ENCODE measurements around the gene WFIKKN2. TPM values are rescaled to one million over a fixed set of nuclear protein-coding genes. Genes with fewer than 3 reads are reported as not detected.
"Not testable (repeated sequence)": the region's sequence is repeated elsewhere in the genome, so short reads cannot be mapped to it uniquely, and the experiment has no call there.

WFIKKN2 gene, protein sequence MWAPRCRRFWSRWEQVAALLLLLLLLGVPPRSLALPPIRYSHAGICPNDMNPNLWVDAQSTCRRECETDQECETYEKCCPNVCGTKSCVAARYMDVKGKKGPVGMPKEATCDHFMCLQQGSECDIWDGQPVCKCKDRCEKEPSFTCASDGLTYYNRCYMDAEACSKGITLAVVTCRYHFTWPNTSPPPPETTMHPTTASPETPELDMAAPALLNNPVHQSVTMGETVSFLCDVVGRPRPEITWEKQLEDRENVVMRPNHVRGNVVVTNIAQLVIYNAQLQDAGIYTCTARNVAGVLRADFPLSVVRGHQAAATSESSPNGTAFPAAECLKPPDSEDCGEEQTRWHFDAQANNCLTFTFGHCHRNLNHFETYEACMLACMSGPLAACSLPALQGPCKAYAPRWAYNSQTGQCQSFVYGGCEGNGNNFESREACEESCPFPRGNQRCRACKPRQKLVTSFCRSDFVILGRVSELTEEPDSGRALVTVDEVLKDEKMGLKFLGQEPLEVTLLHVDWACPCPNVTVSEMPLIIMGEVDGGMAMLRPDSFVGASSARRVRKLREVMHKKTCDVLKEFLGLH
- not detected for total RNA-seq

DNA sequence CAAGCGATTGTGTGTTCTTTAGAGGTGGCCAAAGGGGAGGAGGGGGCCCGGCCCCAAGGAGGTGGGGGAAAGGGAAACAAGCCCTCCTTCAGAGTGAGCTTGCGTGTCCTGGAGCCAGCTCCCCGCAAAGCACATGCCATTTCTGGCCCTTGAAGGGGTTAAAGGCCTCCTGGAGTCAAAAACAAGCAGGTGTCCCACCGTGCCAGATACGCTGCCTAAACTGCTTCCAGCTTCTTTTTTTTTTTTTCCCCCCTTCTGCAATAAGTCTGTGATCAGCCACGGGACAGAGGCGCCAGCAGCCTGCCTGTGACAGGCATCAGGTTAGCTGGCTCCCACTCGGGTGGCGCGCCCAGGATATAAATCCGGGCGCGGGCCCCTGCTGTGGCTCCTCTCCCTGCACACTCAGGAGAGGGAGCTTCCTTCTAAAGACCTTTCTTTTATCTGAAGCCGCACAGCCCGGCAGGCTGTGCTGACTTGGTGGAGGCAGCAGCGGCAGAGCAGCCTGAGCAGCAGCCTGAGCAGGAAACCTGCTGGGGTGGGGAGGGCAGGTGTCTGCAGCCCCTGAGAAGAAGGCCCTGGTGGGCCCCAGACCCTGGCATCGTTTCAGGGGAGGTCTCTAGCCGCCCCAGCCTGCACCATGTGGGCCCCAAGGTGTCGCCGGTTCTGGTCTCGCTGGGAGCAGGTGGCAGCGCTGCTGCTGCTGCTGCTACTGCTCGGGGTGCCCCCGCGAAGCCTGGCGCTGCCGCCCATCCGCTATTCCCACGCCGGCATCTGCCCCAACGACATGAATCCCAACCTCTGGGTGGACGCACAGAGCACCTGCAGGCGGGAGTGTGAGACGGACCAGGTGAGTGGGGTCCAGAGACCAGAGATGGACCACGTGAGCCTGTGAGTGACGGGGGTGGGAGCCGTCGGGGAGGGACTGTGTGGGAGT, at the start of gene WFIKKN2:
Gene WFIKKN2, plus strand, starts transcription at position 286 of the 934 bp plus-strand sequence. Its CDS starts 352 bp downstream, at position 638.
- DNase-seq (ENCODE audit: low spot score in 2 of 2) (peak in 1 of 2 donors; percentile 46), ATAC-seq (peak in 1 of 2 donors; percentile 16)
- no peaks in the 10 kb centered on the region for H3K9me3 Mint-ChIP-seq
- no peak within 1 kb of the TSS for H3K27ac Mint-ChIP-seq
- H3K36me3 Mint-ChIP-seq = no peaks in the 10 kb centered on the region

DNA sequence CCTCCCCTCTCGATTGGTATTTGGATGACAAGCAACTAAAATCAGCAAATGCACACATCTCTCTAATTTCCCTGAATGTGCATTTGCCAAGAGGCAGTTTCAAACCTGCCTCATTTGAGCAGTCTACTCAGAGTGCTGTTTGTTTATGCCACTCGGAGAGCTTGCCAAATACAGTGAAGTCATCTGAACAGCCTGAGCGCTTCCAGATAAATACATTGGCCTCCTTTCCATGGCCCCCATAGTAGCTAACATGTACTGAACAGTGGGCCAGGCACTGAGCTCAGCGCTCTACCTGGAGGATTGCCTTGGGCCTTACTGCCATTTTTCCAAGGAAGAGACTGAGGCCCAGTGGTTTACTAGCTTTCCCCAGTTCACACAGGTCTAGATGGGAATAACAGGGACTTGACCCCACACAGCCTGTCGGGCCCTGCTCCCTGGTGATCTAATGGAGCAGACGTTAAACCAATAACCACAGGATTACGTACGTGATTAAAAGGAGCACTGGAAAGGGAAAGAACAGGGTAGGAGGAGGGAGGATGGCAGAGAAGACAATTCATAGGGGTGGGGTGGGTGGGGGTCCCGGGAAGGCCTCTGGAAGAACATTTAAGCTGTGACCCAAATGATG, 49.3 kb upstream of the WFIKKN2 start:
- DNase-seq (ENCODE audit: low spot score in 2 of 2) = no peak
- no peaks in the 10 kb centered on the region for H3K9me3 Mint-ChIP-seq
- no peaks in the 10 kb centered on the region for H3K36me3 Mint-ChIP-seq
- H3K27ac Mint-ChIP-seq = no peak overlapping the region
- no peak for ATAC-seq

DNA sequence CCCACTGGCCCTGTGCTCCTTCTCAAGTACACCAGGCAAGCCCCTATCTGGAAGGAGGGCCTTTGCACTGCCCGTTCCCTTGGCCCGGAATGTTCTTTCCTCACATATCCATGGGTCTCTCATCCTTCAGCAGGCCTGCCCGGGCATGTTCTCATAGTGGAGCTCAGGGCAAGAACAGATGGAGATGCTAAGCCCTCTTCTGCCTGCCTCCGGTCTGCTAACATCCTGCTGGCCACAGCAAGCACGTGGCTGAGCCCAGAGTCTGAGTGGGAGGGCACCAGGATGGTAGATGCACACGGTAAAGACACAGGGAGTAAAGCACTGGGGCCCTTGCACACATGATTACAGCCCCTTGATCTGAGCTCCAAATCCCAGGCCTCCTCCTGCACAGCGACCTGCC, 48.3 kb upstream of the WFIKKN2 start:
- Mint-ChIP-seq H3K36me3 (no peaks in the 10 kb centered on the region), H3K9me3 (no peaks in the 10 kb centered on the region), H3K27ac (no peak overlapping the region)
- DNase-seq (ENCODE audit: low spot score in 2 of 2) = no peak
- no peak for ATAC-seq

DNA sequence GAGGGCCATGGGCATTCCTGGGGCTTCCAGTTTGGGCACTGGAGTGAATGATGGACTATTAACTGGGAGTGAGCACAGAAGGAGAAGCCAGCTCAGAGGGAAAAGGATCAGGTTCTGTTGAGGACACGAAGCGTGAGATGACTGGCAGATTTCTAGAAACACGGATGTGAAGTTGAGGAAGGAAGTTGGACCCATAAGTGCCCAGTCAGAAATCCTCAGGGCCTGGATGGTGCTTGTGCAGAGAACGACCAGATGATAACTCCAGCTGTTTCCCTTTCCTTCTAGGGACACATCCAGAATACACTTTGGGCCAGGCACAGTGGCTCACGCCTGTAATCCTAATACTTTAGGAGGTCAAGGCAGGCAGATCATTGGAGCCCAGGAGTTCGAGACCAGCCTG, 44.8 kb upstream of the WFIKKN2 start:
- ATAC-seq = no peak
- no peaks in the 10 kb centered on the region for H3K36me3 Mint-ChIP-seq
- H3K27ac Mint-ChIP-seq = peak overlapping the region in 1 of 2 donors; percentile 62
- no peak for DNase-seq (ENCODE audit: low spot score in 2 of 2)
- no peaks in the 10 kb centered on the region for H3K9me3 Mint-ChIP-seq

DNA sequence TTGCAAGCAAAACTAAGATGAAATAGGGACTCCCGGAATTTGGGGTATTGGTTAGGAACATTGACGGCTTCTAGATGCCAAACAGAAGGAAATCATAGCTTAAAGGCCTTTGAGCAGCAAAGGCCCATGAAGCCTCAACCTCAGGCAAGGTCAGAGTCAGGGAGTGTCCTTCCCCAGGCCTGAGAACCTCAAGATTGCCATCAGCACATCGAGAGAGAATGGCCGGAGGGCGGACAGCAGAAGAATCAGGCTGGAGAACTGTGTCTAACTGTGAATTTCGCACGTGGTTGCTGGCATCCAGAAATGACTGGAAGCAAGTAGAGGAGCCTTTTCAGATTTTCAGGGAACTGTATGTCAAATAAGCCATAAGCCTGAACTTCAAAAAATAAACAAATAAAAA, 43.3 kb upstream of the WFIKKN2 start:
- Mint-ChIP-seq H3K27ac (no peak overlapping the region), H3K9me3 (no peaks in the 10 kb centered on the region), H3K36me3 (no peaks in the 10 kb centered on the region)
- no peak for DNase-seq (ENCODE audit: low spot score in 2 of 2)
- ATAC-seq = no peak

DNA sequence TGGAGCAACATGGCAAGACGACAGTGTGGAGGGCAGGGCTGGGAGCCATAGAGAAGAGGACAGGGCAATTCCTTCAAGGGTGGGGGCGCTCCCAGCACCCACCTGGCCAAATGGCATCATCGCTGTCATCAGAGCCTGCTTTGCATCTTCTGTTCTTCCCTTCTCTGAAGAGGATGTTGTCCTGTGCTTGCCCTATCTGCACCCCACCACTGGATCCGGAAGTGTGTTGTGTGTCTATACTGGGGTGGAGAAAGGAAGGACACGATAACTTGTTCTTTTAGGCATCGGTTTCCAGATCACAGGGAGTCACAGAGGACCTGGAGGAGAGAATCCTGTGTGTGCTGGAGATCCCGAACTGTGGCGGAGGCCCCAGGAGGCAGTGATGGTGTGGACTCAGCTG, 42.4 kb upstream of the WFIKKN2 start:
- no peaks in the 10 kb centered on the region for H3K36me3 Mint-ChIP-seq
- H3K9me3 Mint-ChIP-seq = no peaks in the 10 kb centered on the region
- no peak overlapping the region for H3K27ac Mint-ChIP-seq
- DNase-seq (ENCODE audit: low spot score in 2 of 2) (no peak), ATAC-seq (no peak)

DNA sequence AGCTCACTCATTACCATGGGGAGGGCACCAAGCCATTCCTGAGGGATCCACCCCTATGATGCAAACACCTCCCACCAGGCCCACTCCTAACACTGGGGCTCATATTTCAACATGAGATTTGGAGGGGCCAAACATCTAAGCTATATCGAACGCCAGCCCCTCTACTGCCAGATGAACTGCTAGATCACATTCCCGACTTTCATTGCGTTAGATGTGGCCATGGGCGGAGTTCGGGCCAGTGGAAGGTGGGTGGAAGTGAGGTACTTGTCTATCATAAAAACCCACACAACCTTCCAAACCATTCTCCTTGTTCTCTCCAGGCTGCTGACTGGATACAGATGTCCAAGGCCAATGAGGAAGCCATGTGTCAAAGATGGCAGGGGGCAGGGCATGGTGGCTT, 41.0 kb upstream of the WFIKKN2 start:
- Mint-ChIP-seq H3K36me3 (no peaks in the 10 kb centered on the region), H3K9me3 (no peaks in the 10 kb centered on the region), H3K27ac (no peak overlapping the region)
- no peak for ATAC-seq
- DNase-seq (ENCODE audit: low spot score in 2 of 2) = no peak

DNA sequence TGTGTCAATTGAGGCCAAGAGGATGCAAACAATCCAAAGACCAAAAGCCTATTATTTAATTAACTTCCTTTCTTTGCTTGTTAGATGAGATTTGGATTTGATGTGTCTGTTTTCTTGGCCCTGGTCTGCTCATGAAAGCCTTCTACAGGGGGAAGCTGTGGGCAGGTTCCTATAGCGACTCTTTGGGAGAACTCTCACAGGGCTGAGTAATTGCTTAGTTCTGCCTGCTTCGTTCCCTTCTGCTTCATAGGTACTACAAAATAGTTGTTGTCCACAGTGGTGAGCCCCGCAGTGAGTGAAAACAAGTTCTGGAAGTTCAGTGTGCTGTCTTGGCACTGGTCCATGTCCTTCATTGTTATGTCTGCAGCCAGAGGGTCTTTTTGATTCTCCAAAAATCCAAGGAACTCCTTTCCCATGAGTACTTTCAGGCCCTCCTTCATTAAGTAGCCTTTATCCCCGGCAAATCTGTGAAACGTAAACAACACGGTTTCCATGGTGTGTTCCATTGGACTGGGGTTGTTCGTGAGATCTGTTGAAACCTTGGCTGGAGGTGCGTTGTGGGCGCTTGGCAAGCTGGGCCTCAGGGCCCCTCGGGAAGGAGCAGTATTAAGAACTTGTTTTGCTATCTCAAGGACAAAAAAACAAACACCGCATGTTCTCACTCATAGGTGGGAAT, 38.1 kb upstream of the WFIKKN2 start:
- no peak overlapping the region for H3K27ac Mint-ChIP-seq
- no peaks in the 10 kb centered on the region for H3K9me3 Mint-ChIP-seq
- H3K36me3 Mint-ChIP-seq = no peaks in the 10 kb centered on the region
- no peak for DNase-seq (ENCODE audit: low spot score in 2 of 2)
- ATAC-seq = no peak

DNA sequence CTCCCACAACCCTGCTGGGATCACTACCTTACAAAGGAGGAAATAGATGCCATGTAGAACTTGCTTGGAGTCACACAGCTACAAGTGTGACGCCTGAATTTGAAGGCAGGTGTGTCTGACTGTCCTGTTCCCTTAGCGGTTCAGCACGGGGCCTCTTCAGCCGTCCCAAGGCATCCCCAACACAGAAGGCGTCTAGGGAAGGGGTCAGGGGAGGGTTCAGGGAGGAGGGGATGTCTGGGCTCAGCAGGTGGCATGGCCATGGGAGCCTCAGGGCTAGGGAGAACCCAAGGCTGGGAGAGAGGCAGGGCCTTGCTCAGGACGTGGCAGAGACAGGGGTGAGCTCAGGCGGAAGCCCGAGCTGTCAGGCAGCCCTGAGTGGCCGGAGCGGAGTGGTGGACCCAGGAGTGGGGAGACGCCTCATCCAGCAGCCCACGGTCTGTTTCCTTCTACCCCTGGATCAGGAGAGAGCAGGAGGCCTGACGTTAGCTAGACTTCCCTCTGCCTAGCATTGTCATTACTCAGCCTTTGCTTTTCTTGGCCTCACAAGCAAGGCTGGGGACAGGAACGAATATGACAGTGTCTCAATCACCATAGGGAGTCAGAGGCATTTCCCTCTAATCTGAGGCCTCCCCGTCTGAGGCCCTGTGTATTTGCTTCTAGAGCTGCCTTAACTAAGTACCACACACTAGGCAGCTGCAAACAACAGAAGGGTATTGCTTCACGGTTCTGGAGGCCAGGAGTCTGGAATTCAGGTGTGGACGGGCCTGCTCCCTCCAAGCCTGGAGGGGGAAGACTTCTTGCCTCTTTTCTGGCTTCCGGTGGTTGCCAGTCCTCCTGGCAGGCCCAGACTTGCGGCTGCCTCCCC, 36.7 kb upstream of the WFIKKN2 start:
- ATAC-seq (no peak), DNase-seq (ENCODE audit: low spot score in 2 of 2) (no peak)
- Mint-ChIP-seq H3K36me3 (no peaks in the 10 kb centered on the region), H3K27ac (no peak overlapping the region), H3K9me3 (no peaks in the 10 kb centered on the region)

DNA sequence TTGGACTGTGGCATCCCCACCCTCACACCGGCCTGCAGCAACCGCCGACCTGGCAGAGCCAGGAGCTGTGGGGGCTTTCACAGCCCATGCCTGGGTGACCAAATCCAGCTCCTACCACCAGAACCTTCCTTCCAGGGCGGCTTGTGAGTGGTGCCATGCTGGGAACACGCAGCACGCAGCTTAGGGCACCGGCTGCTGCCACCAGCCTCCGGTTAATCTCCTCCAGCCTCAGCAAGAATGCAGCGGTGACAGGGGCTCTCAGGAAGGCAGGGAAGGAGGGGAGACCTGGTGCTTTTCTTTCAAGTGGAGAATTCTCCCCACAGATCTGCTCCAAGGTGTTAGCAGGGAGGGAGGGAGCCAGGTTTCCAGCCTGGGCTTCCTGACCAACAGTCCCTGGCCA, 35.8 kb upstream of the WFIKKN2 start:
- ATAC-seq (no peak), DNase-seq (ENCODE audit: low spot score in 2 of 2) (no peak)
- no peaks in the 10 kb centered on the region for H3K9me3 Mint-ChIP-seq
- H3K36me3 Mint-ChIP-seq = no peaks in the 10 kb centered on the region
- H3K27ac Mint-ChIP-seq = no peak overlapping the region

DNA sequence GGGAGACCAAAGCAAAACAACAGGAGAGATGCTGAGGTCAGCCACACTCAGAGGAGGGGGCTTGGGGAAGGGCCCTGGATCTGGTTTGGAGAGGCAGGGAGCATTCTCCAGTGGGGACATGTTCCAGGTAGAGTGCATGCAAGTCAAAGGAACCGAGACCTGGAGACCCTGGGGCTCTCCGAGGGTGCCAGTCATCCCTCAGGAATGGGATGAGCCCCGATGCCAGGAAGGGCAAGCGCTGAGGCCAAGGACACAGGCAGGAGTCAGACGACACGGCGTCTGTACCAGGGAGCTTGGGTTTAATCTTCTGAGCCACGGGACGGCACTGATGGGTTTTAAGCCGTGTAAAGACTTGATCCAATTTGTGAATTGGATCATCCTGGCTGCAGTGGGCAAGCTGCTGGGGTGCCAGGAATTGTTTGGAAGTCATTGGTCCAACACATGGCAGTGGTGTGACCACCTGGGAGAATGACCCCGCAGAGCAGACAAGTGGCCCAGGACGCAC, 35.1 kb upstream of the WFIKKN2 start:
- peak overlapping the region in 1 of 2 donors; percentile 45 for H3K27ac Mint-ChIP-seq
- DNase-seq (ENCODE audit: low spot score in 2 of 2) (no peak), ATAC-seq (no peak)
- H3K9me3 Mint-ChIP-seq = no peaks in the 10 kb centered on the region
- no peaks in the 10 kb centered on the region for H3K36me3 Mint-ChIP-seq

DNA sequence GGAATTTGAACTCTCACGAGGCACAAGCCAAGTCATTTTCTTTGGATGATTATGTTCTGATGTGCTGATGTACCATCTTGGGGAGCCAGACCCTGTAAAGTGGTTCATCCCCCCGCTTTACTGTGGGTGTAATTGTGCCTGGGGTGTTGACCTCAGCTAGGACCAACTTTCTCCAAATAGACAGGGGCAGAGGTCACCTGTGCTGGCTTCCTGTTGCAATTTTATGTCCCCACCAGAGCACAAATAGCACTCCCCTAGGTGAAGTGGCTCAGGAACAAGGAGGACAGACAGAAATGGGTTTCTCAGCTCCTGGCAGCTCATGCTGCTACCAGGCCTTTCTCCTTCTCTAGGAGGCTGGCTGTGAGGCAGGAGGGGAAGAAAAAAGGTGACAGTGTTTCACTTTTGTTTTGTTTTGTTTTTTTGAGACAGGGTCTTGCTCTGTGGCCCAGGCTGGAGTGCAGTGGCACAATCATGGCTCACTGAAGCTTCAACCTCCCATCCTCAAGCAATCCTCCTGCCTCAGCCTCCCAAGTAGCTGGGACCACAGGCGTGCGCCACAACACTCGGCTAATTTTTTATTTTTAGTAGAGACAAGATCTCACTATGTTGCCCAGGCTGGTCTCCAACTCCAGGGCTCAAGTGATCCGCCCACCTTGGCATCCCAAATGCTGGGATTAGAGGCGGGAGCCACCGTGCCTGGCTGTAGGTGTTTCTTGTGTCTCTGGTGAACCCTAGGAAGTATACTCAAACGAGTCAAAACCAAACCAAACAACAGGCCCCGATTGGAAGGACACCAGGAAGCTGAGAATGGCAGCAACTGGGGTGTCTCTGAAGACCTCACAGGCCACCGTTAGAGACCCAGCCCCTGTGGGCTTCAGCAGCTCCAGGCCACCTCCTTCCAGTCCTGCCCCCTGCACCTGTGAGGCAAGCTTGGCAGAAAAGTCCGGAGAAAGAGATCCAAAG, 32.5 kb upstream of the WFIKKN2 start:
- Mint-ChIP-seq H3K27ac (peak overlapping the region in 1 of 2 donors; percentile 50), H3K9me3 (no peaks in the 10 kb centered on the region), H3K36me3 (no peaks in the 10 kb centered on the region)
- DNase-seq (ENCODE audit: low spot score in 2 of 2) (no peak), ATAC-seq (no peak)

DNA sequence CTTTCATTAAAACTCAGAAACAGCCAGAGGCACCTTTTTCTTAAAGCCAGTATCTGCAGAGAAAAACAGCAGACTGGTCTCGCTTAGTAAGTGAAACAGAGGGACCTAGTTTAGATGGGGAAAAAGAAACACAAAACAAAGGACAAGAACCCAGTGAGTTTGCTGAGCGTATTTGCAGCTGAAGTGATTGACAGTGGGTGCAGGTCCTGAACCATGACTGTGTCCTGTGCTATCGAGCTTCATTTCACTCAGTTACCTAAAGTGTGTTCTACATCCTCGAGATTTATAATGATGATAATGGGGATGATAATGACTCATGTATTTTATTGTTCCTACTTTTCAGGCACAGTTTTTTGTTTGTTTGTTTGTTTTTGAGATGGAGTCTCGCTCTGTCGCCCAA, 31.7 kb upstream of the WFIKKN2 start:
- ATAC-seq (no peak), DNase-seq (ENCODE audit: low spot score in 2 of 2) (no peak)
- Mint-ChIP-seq H3K36me3 (no peaks in the 10 kb centered on the region), H3K27ac (no peak overlapping the region), H3K9me3 (no peaks in the 10 kb centered on the region)

DNA sequence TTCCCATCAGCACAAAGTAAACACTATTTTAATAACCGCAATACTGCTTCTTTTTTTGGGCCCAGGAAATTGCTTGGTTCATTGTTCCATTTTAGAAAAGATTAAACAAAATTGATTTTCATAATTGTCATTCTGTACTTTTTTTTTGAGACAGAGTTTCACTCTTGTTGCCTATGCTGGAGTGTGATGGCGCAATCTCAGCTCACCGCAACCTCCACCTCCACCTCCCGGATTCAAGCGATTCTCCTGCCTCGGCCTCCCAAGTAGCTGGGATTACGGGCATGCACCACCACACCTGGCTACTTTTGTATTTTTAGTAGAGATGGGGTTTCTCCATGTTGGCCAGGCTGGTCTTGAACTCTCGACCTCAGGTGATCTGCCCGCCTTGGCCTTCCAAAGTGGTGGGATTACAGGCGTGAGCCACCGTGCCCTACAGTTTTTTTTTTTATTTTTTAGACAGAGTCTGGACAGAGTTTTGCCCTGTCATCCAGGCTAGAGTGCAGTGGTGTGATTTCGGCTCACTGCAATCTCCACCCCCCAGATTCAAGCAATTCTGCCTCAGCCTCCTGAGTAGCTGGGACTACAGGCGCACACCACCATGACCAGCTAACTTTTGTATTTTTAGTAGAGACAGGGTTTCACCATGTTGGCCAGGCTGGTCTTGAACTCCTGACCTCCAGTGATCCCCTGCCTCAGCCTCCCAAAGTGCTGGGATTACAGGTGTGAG, 30.5 kb upstream of the WFIKKN2 start:
- H3K9me3 Mint-ChIP-seq; DNase-seq (ENCODE audit: low spot score in 2 of 2); H3K36me3 Mint-ChIP-seq; ATAC-seq: not testable (repeated sequence)
- peak overlapping the region in 1 of 2 donors; percentile 27 for H3K27ac Mint-ChIP-seq
